ENCODE measurements around the gene TMEM131.
"Not testable (repeated sequence)": the region's sequence is repeated elsewhere in the genome, so short reads cannot be mapped to it uniquely, and the experiment has no call there.

Gene TMEM131

GRCh38 chr2:97911922-97912575 is 83.7 kb downstream of the TMEM131 start:
- no peak for DNase-seq (ENCODE audit: low read depth in 2 of 2)

GRCh38 chr2:97911206-97911921 is 84.4 kb downstream of the TMEM131 start:
- no peak for DNase-seq (ENCODE audit: low read depth in 2 of 2)

DNA sequence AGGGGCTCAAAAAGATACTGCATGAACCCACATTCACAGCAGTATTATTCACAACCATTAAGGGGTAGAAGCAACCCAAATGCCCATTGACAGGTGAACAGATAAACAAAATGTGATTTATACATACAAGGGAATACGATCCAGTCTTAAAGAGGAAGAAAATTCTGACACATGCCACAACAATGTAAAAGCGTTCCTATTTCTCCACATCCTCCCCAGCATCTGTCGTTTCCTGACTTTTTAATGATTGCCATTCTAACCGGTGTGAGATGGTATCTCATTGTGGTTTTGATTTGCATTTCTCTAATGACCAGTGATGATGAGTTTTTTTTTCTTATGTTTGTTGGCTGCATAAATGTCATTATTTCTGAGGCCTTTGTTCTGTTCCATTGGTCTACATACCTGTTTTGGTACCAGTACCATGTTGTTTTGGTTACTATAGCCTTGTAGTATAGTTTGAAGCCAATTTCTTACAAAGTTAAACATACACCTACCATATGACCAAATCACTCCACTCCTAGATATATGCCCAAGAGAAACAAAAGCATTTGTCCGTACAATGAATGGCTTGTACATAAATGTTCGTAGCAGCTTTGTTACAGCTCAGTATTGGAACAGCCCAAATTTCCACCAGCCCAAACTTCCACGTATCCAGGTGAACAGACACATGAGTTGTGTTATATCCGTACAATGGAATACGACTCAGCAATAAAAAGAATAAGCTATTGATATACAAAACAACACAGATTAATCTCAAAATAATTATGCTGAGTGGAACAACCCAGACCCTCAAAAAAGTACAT is 85.1 kb downstream of the TMEM131 start:
- no peak for DNase-seq (ENCODE audit: low read depth in 2 of 2)

DNA sequence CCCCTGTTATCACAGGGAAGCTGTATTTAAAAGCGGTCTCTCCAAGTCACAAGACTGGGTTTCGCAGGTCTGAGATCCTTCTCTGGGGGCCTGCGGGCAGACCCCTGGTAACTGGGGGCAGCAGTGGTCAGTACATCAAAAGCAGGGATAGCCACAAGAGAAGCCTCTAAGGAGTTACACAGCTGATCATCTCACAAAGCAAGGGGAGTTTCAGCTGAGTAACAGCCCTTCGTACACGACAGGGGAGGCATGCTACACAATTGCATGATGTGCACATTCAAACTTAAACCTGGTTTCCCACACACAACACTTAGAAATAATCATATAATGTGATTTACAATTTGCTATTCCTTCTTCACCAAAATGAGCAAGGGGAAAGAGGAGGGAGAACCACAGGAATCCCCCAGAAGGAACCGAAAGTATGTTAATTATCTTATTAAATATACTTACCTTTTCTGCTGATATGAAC is 87.5 kb downstream of the TMEM131 start:
- no peak for DNase-seq (ENCODE audit: low read depth in 2 of 2)

- DNase-seq (ENCODE audit: low read depth in 2 of 2) = no peak
Observed at GRCh38 chr2:97907369-97908100, 88.2 kb downstream of the TMEM131 start.

DNA sequence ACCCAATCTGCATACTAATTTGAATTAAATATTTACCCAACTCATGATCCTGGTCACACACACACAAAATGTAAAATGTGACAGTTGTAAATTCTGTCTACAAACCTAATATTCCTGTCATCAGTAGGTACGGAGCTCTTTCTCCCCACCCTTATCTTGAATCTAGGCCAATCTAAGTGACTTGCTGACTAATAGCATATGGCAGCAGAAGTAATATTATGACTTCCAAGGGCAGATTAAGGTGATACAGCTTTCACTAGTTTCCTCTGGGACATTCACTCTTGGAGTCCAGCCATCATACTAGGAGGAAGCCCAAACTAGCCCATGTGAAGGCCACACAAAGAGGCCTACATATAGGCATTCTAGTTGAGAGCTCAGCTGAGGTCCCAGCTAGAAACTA is 89.4 kb downstream of the TMEM131 start:
- DNase-seq (ENCODE audit: low read depth in 2 of 2) = no peak

GRCh38 chr2:97905294-97905693 is 90.5 kb downstream of the TMEM131 start:
- no peak for DNase-seq (ENCODE audit: low read depth in 2 of 2)

DNA sequence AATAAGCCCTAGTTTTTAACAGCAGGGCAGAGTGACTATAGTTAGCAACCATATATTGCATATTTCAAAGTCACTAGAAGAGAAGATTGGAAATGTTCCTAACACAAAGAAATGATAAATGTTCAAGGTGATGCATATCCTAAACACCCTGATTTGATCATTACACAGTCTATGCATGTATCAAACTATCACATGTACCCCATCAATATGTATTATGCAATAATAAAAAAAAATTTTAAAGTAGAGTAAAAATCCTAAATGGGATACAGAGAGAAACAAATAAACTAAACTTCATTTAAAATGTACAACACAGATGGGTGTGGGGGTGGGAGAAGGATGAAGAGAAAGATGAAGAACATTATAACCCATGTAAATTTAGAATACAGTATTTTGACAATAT is 93.9 kb downstream of the TMEM131 start:
- DNase-seq (ENCODE audit: low read depth in 2 of 2) = no peak

DNA sequence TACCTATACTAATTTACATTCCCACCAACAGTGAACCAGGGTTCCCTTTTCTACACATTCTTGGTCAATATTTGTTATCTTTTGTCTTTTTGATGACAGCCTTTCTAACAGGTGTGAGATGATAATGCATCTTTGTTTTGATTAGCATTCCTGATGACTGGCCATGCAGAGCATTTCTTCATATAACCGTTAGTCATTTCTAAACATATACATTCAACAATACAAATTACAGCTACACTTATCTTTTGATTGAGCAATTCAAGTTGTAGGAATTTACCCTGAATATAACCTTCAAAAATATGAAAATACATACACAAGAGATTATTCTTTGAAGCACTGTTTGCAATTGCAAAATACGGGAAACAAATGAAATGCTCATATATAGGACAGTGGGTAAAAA is 94.9 kb downstream of the TMEM131 start:
- DNase-seq (ENCODE audit: low read depth in 2 of 2) = no peak

- DNase-seq (ENCODE audit: low read depth in 2 of 2) = not testable (repeated sequence)
Observed at GRCh38 chr2:97893042-97893441, 102.7 kb downstream of the TMEM131 start.

GRCh38 chr2:97891611-97892010 is 104.1 kb downstream of the TMEM131 start:
- DNase-seq (ENCODE audit: low read depth in 2 of 2) = no peak

DNA sequence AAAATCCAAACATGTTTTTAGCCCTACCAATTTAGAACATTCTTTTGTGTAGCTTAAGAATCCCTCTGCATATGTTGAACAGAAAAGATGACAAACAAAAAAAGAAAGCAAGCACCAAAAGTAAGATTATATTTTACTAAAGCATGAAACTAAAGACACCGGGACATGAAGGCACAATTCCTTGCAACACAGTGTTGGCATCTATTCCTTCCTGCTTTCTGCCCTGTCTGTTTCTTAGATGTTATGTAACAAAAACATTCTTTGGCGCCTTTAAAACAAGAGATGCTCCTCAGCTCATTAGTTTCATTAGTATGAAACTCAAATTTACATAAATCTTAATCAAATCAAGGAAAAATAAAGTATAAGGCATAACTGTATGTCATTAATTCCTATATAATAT is 106.6 kb downstream of the TMEM131 start:
- DNase-seq (ENCODE audit: low read depth in 2 of 2) = no peak

- DNase-seq (ENCODE audit: low read depth in 2 of 2) = no peak
Observed at GRCh38 chr2:97885841-97886240, 109.9 kb downstream of the TMEM131 start.

- no peak for DNase-seq (ENCODE audit: low read depth in 2 of 2)
Observed at GRCh38 chr2:97880334-97880733, 115.4 kb downstream of the TMEM131 start.

DNA sequence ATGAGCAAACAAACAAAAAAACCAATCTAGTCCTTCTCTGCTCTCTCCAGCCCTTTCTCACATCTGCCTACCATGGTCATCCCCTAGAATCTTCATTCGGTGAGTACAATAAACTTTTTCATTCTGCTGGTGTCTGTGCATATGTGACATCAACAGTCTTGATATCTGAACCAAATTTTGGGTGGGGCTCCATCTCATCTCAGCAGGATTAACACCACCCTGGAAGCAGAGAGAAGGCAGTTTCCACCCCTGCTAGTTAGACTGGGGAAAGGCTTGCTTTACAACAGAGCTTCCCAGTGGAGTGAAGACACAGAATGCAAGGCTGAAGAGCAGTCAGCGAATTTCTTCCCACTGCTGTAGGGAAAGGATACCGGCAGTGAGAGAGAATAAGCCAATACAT is 116.9 kb downstream of the TMEM131 start:
- DNase-seq (ENCODE audit: low read depth in 2 of 2) = no peak

GRCh38 chr2:97878317-97878716 is 117.4 kb downstream of the TMEM131 start:
- DNase-seq (ENCODE audit: low read depth in 2 of 2) = not testable (repeated sequence)

GRCh38 chr2:97871096-97871780 is 124.5 kb downstream of the TMEM131 start:
- DNase-seq (ENCODE audit: low read depth in 2 of 2) = no peak

DNA sequence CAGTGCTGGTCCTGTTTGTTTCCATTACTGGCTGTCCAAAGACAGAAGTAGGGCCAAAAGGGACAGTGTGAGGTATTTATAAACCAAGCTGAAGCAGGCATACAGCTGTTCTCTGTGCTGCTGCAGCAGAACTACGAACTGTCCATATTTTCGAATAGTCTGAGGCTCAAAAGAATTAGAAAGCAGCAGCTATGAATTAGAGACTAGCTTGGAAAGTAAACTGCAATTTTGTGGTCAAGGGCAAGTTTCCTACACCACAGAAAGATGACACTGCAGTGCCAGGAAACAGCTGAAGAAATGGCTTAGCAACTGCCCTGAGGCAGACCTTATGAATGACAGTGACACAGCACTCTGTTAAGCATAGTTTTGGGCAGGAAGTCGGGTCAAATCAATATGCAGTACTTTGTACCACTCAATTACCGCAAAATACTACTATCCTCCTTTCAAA is 125.3 kb downstream of the TMEM131 start:
- peak in 1 of 2 donors; percentile 6 for DNase-seq (ENCODE audit: low read depth in 2 of 2)

GRCh38 chr2:97869722-97870346 is 125.9 kb downstream of the TMEM131 start:
- DNase-seq (ENCODE audit: low read depth in 2 of 2) = no peak

DNA sequence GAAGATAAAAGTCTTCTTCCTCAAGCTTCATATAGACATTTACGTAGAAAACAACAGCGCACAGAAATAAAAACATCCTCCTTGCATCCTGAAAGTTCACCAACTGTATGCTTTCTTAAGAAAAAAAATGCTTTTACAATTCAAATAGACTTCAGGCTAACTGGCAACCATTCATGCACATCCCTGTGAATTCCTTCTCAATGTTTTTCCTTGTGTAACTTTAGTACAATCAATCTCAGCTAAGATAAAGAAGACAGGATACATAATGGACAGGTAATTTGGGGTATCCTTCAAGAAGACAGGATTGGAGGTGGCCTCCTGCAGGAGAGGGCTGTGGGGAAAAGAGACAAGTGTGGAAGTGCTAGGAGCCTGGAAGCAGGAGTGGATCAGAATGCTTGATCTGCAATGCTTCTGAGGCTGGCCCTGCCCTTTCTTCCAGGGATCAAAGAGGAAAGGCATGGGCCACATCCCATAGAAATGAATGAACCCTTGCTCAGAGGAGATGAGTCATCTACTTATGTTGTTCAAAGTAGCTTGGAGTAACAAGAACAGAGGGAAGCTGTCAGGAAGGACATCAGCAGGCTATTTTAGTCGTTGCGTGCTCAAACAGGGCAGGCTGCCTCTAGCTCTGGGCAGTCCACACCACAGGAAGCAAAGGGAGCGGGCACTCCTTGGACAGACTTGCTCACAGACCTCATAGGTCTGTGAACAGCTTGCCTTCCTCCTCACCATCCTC is 126.6 kb downstream of the TMEM131 start:
- DNase-seq (ENCODE audit: low read depth in 2 of 2) = no peak

Measured in activated CD4-positive, alpha-beta T cell treated with anti-CD3 and anti-CD28 coated beads for 24 hours (primary cell).